ENCODE results near the gene NDUFS2. TPM values are rescaled to one million over a fixed set of nuclear protein-coding genes. Genes with fewer than 3 reads are reported as not detected.
"Not testable (repeated sequence)": the region's sequence is repeated elsewhere in the genome, so short reads cannot be mapped to it uniquely, and the experiment has no call there.

The NDUFS2 gene
- total RNA-seq, 3 donors from 2014 or later (not counting 1 experiment from before 2014, with no cell fraction given): 74.7 to 88.8 (median 84.7) TPM

GRCh38 chr1:161222175-161223019 is 20.2 kb downstream of the NDUFS2 start:
- 92% methylated on average over 6 of the region's 6 CpGs for WGBS (ENCODE audit: insufficient coverage)
- Mint-ChIP-seq H3K9me3 (no peaks in the 10 kb centered on the region), H3K36me3 (no peaks in the 10 kb centered on the region), H3K27ac (peak overlapping the region; percentile 72 to 99), H3K4me3 (peak overlapping the region; percentile 17), H3K27me3 (ENCODE audit: low read depth in 2 of 2) (no peaks in the 10 kb centered on the region), H3K4me1 (peaks cover 59 to 77% of the 10 kb centered on the region in 2 donors)
- Histone ChIP-seq H3K27ac (ENCODE audit: low read length) (no peak overlapping the region), H3K9me3 (ENCODE audit: control insufficient read depth, insufficient read depth, low read length) (no peaks in the 10 kb centered on the region), H3K4me1 (ENCODE audit: control insufficient read depth, insufficient read depth, low read length) (peaks cover 43% of the 10 kb centered on the region), H3K27me3 (ENCODE audit: control insufficient read depth, insufficient read depth, low read length) (no peaks in the 10 kb centered on the region), H3K4me3 (ENCODE audit: low read length) (no peak overlapping the region), H3K36me3 (ENCODE audit: control insufficient read depth, insufficient read depth, low read length) (peaks cover 21% of the 10 kb centered on the region)
- intact Hi-C loops (cut with micrococcal nuclease): no loop called here
- DNase-seq: no peak
- no peak for ATAC-seq
- no peak for TF ChIP-seq CTCF (IDR thresholded peaks at IDR 0.05)

GRCh38 chr1:161223805-161224694 is 21.9 kb downstream of the NDUFS2 start:
- peaks cover 35% of the 10 kb centered on the region for H3K4me1 ChIP-seq (ENCODE audit: control insufficient read depth, insufficient read depth, low read length)
- DNase-seq (no peak), ATAC-seq (no peak)
- intact Hi-C loops (cut with micrococcal nuclease): no loop called here
- no peak overlapping the region for H3K27ac ChIP-seq (ENCODE audit: low read length)
- whole genome bisulfite sequencing (ENCODE audit: insufficient coverage): 98% methylated on average over 6 of the region's 7 CpGs
- no peak overlapping the region for H3K4me3 ChIP-seq (ENCODE audit: low read length)
- H3K27me3 Mint-ChIP-seq (ENCODE audit: low read depth in 2 of 2): no peaks in the 10 kb centered on the region
- no peak overlapping the region for H3K4me3 Mint-ChIP-seq
- TF ChIP-seq CTCF (IDR thresholded peaks at IDR 0.05): no peak
- no peaks in the 10 kb centered on the region for H3K36me3 Mint-ChIP-seq
- no peaks in the 10 kb centered on the region for H3K9me3 Mint-ChIP-seq
- H3K36me3 ChIP-seq (ENCODE audit: control insufficient read depth, insufficient read depth, low read length): peaks cover 20% of the 10 kb centered on the region
- H3K27me3 ChIP-seq (ENCODE audit: control insufficient read depth, insufficient read depth, low read length): no peaks in the 10 kb centered on the region
- peak overlapping the region; percentile 72 to 99 for H3K27ac Mint-ChIP-seq
- peaks cover 49 to 68% of the 10 kb centered on the region in 2 donors for H3K4me1 Mint-ChIP-seq
- H3K9me3 ChIP-seq (ENCODE audit: control insufficient read depth, insufficient read depth, low read length): no peaks in the 10 kb centered on the region

- Mint-ChIP-seq H3K27ac (peak overlapping the region; percentile 92 to 95), H3K4me1 (peaks cover 44 to 62% of the 10 kb centered on the region in 2 donors)
- peaks cover 20% of the 10 kb centered on the region for H3K36me3 ChIP-seq (ENCODE audit: control insufficient read depth, insufficient read depth, low read length)
- H3K4me3 ChIP-seq (ENCODE audit: low read length); H3K36me3 Mint-ChIP-seq; H3K4me3 Mint-ChIP-seq; ATAC-seq; H3K27me3 Mint-ChIP-seq (ENCODE audit: low read depth in 2 of 2); H3K27me3 ChIP-seq (ENCODE audit: control insufficient read depth, insufficient read depth, low read length); H3K9me3 Mint-ChIP-seq; DNase-seq; H3K27ac ChIP-seq (ENCODE audit: low read length); H3K9me3 ChIP-seq (ENCODE audit: control insufficient read depth, insufficient read depth, low read length): not testable (repeated sequence)
- intact Hi-C loops (cut with micrococcal nuclease): loop anchor here (1.0 to 5.0 kb wide), 6 partner anchors 7 to 143 kb away; partner anchors contain the start of genes CFAP126, MPZ and NDUFS2
- H3K4me1 ChIP-seq (ENCODE audit: control insufficient read depth, insufficient read depth, low read length): peaks cover 32% of the 10 kb centered on the region
- WGBS (ENCODE audit: insufficient coverage): 93% methylated on average over 13 of the region's 13 CpGs
Observed at GRCh38 chr1:161224695-161225087, 22.5 kb downstream of the NDUFS2 start.

GRCh38 chr1:161225178-161225533 is 23.0 kb downstream of the NDUFS2 start:
- ATAC-seq (peak in 1 of 3 donors; percentile 1), DNase-seq (no peak)
- Mint-ChIP-seq H3K4me3 (peak overlapping the region; percentile 100), H3K27me3 (ENCODE audit: low read depth in 2 of 2) (no peaks in the 10 kb centered on the region), H3K4me1 (peaks cover 44 to 57% of the 10 kb centered on the region in 2 donors), H3K9me3 (no peaks in the 10 kb centered on the region), H3K27ac (peak overlapping the region; percentile 92 to 95), H3K36me3 (no peaks in the 10 kb centered on the region)
- TF ChIP-seq CTCF (IDR thresholded peaks at IDR 0.05): no peak
- Histone ChIP-seq H3K36me3 (ENCODE audit: control insufficient read depth, insufficient read depth, low read length) (peaks cover 19% of the 10 kb centered on the region), H3K9me3 (ENCODE audit: control insufficient read depth, insufficient read depth, low read length) (no peaks in the 10 kb centered on the region), H3K4me1 (ENCODE audit: control insufficient read depth, insufficient read depth, low read length) (peaks cover 32% of the 10 kb centered on the region), H3K27me3 (ENCODE audit: control insufficient read depth, insufficient read depth, low read length) (no peaks in the 10 kb centered on the region), H3K4me3 (ENCODE audit: low read length) (no peak overlapping the region), H3K27ac (ENCODE audit: low read length) (peak overlapping the region; percentile 72)
- intact Hi-C loops (cut with micrococcal nuclease): loop anchor here (1.0 to 5.0 kb wide), 6 partner anchors 8 to 142 kb away; partner anchors contain the start of genes CFAP126, MPZ and NDUFS2
- WGBS (ENCODE audit: insufficient coverage): 92% methylated on average over 5 of the region's 7 CpGs
